Testis (tissue), 2 donors: ENCODE data around the gene MTR.

Source experiments
- POLR2A ChIP-seq: fragments of 450-650 bp; IDR thresholded peaks from one replicate; pipeline ENCODE4 v1.6.1; 2017; ENCODE audit warnings: antibody characterized with exemption, mild to moderate bottlenecking, moderate library complexity
- TF ChIP-seq, protein P1 (sequence below), 3 experiments: fragments of 450-650 bp in 2 of 3; fragments of 200-600 bp in 1 of 3; sonication (generic) in 1 of 3; IDR thresholded peaks; one replicate each; pipeline ENCODE4 v1.5.1; 2016 to 2019; ENCODE audit warnings: antibody characterized with exemption in 3 of 3, mild to moderate bottlenecking in 2 of 3, moderate library complexity in 1 of 3

DNA sequence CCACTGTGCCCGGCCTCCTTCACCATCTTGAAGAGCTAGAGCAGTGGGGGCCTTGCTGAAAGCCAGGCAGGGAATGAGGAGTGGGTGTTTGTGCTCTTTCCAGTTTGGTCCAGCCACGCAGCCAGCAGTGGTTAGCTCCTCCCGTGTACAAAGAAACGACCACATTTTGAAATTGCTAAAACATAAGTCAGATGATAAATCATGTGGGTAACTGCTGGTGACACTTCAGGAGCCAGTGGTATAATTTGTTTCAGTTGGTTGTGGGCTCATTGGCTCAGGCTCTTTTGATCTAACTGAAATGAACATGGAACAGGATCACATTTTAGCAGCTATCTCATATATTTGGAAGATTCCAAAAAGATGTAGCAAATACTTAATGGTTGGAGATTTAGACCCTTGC, 87.6 kb downstream of the MTR start:
- TF ChIP-seq, protein P1, sequence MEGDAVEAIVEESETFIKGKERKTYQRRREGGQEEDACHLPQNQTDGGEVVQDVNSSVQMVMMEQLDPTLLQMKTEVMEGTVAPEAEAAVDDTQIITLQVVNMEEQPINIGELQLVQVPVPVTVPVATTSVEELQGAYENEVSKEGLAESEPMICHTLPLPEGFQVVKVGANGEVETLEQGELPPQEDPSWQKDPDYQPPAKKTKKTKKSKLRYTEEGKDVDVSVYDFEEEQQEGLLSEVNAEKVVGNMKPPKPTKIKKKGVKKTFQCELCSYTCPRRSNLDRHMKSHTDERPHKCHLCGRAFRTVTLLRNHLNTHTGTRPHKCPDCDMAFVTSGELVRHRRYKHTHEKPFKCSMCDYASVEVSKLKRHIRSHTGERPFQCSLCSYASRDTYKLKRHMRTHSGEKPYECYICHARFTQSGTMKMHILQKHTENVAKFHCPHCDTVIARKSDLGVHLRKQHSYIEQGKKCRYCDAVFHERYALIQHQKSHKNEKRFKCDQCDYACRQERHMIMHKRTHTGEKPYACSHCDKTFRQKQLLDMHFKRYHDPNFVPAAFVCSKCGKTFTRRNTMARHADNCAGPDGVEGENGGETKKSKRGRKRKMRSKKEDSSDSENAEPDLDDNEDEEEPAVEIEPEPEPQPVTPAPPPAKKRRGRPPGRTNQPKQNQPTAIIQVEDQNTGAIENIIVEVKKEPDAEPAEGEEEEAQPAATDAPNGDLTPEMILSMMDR (IDR thresholded peaks at IDR 0.05) = no peak
- TF ChIP-seq POLR2A = no peak
